ENCODE results near the gene CAMK2D.

DNA sequence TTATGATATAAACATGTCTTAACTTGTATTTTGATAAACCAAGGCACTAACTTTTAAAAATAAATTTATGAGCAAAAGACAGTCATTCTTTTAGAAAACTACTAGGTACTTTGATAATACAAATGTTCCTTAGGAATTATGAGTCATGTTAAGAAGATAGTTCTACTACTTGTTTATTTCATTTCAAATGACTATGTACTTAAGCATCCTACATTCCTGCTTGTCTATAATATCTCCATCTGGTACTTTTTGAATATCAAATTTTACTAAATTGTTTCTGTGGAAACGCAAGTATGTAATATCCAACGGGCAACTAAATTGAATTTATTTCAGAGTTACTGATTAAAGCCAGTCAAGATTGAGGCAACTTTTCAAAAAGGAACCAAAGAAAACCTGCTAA is 61.8 kb downstream of the CAMK2D start:
- TF ChIP-seq, protein P1, sequence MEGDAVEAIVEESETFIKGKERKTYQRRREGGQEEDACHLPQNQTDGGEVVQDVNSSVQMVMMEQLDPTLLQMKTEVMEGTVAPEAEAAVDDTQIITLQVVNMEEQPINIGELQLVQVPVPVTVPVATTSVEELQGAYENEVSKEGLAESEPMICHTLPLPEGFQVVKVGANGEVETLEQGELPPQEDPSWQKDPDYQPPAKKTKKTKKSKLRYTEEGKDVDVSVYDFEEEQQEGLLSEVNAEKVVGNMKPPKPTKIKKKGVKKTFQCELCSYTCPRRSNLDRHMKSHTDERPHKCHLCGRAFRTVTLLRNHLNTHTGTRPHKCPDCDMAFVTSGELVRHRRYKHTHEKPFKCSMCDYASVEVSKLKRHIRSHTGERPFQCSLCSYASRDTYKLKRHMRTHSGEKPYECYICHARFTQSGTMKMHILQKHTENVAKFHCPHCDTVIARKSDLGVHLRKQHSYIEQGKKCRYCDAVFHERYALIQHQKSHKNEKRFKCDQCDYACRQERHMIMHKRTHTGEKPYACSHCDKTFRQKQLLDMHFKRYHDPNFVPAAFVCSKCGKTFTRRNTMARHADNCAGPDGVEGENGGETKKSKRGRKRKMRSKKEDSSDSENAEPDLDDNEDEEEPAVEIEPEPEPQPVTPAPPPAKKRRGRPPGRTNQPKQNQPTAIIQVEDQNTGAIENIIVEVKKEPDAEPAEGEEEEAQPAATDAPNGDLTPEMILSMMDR (conservative IDR thresholded peaks at IDR 0.05): no peak
- no peak for TF ChIP-seq ZFX (IDR thresholded peaks at IDR 0.05)

All from C4-2B (cell line).